ENCODE results near the gene TCEAL4. TPM values are rescaled to one million over a fixed set of nuclear protein-coding genes. Genes with fewer than 3 reads are reported as not detected.
A peak's percentile ranks its signal among the peaks of the same experiment; 100 is the strongest.

TCEAL4 gene
- total RNA-seq (10 to 100 TPM; 67.5 to 77.2 TPM), polyA plus RNA-seq (ENCODE audit: insufficient read length in 6 of 6) (100 to 1,000 TPM; 129 to 164 (median 143) TPM)
- long read RNA-seq, donor 1, transcript TCEAL4-206 (3 exons, 1,135 nt) = minor isoform, 6 of 175 reads
- long read RNA-seq, donor 1, transcript TCEAL4-212 (3 exons, 1,008 nt) = minor isoform, 12 of 175 reads
- long read RNA-seq, donor 1, transcript TCEAL4-208 (3 exons, 1,273 nt) = major isoform, 93 of 175 reads
- long read RNA-seq, donor 1, transcript TCEAL4-204 (2 exons, 891 nt) = minor isoform, 14 of 175 reads
- long read RNA-seq, donor 1, partial matches to known transcripts = 24 of 175 reads
- long read RNA-seq, donor 1, other reads (novel, unspliced or antisense) = 23 of 175 reads
- long read RNA-seq, donor 2, transcript TCEAL4-212 (3 exons, 1,008 nt) = minor isoform, 8 of 139 reads
- long read RNA-seq, donor 2, transcript TCEAL4-206 (3 exons, 1,135 nt) = minor isoform, 7 of 139 reads
- long read RNA-seq, donor 2, transcript TCEAL4-204 (2 exons, 891 nt) = minor isoform, 17 of 139 reads
- long read RNA-seq, donor 2, transcript TCEAL4-208 (3 exons, 1,273 nt) = major isoform, 95 of 139 reads
- long read RNA-seq, donor 2, partial matches to known transcripts = 0 of 139 reads
- long read RNA-seq, donor 2, other reads (novel, unspliced or antisense) = 7 of 139 reads
- long read RNA-seq, donor 3, transcript TCEAL4-212 (3 exons, 1,008 nt) = minor isoform, 6 of 91 reads
- long read RNA-seq, donor 3, transcript TCEAL4-208 (3 exons, 1,273 nt) = major isoform, 64 of 91 reads
- long read RNA-seq, donor 3, transcript TCEAL4-204 (2 exons, 891 nt) = minor isoform, 11 of 91 reads
- long read RNA-seq, donor 3, partial matches to known transcripts = 0 of 91 reads
- long read RNA-seq, donor 3, other reads (novel, unspliced or antisense) = 7 of 91 reads
- long read RNA-seq, donor 4, transcript TCEAL4-208 (3 exons, 1,273 nt) = major isoform, 57 of 77 reads
- long read RNA-seq, donor 4, partial matches to known transcripts = 0 of 77 reads
- long read RNA-seq, donor 4, other reads (novel, unspliced or antisense) = 9 of 77 reads
- long read RNA-seq, donor 5, transcript TCEAL4-208 (3 exons, 1,273 nt) = major isoform, 68 of 138 reads
- long read RNA-seq, donor 5, transcript TCEAL4-212 (3 exons, 1,008 nt) = minor isoform, 7 of 138 reads
- long read RNA-seq, donor 5, transcript TCEAL4-204 (2 exons, 891 nt) = minor isoform, 9 of 138 reads
- long read RNA-seq, donor 5, partial matches to known transcripts = 40 of 138 reads
- long read RNA-seq, donor 5, other reads (novel, unspliced or antisense) = 9 of 138 reads
- long read RNA-seq, donor 6, transcript TCEAL4-204 (2 exons, 891 nt) = minor isoform, 15 of 109 reads
- long read RNA-seq, donor 6, transcript TCEAL4-212 (3 exons, 1,008 nt) = minor isoform, 6 of 109 reads
- long read RNA-seq, donor 6, transcript TCEAL4-208 (3 exons, 1,273 nt) = major isoform, 82 of 109 reads
- long read RNA-seq, donor 6, partial matches to known transcripts = 0 of 109 reads
- long read RNA-seq, donor 6, other reads (novel, unspliced or antisense) = 0 of 109 reads
- long read RNA-seq, donor 7, transcript TCEAL4-208 (3 exons, 1,273 nt) = major isoform, 40 of 53 reads
- long read RNA-seq, donor 7, transcript TCEAL4-212 (3 exons, 1,008 nt) = minor isoform, 5 of 53 reads
- long read RNA-seq, donor 7, transcript TCEAL4-204 (2 exons, 891 nt) = minor isoform, 7 of 53 reads
- long read RNA-seq, donor 7, partial matches to known transcripts = 0 of 53 reads
- long read RNA-seq, donor 7, other reads (novel, unspliced or antisense) = 0 of 53 reads
- long read RNA-seq, donor 8, transcript TCEAL4-212 (3 exons, 1,008 nt) = minor isoform, 7 of 75 reads
- long read RNA-seq, donor 8, transcript TCEAL4-204 (2 exons, 891 nt) = minor isoform, 5 of 75 reads
- long read RNA-seq, donor 8, transcript TCEAL4-208 (3 exons, 1,273 nt) = major isoform, 49 of 75 reads
- long read RNA-seq, donor 8, partial matches to known transcripts = 8 of 75 reads
- long read RNA-seq, donor 8, other reads (novel, unspliced or antisense) = 0 of 75 reads
- long read RNA-seq, donor 9, partial matches to known transcripts = 0 of 1 reads
- long read RNA-seq, donor 9, other reads (novel, unspliced or antisense) = 0 of 1 reads
- long read RNA-seq, donor 10, transcript TCEAL4-208 (3 exons, 1,273 nt) = major isoform, 20 of 33 reads
- long read RNA-seq, donor 10, transcript TCEAL4-212 (3 exons, 1,008 nt) = minor isoform, 8 of 33 reads
- long read RNA-seq, donor 10, partial matches to known transcripts = 0 of 33 reads
- long read RNA-seq, donor 10, other reads (novel, unspliced or antisense) = 2 of 33 reads
- long read RNA-seq, donor 11, transcript TCEAL4-204 (2 exons, 891 nt) = minor isoform, 9 of 127 reads
- long read RNA-seq, donor 11, transcript TCEAL4-208 (3 exons, 1,273 nt) = major isoform, 95 of 127 reads
- long read RNA-seq, donor 11, transcript TCEAL4-212 (3 exons, 1,008 nt) = minor isoform, 10 of 127 reads
- long read RNA-seq, donor 11, partial matches to known transcripts = 0 of 127 reads
- long read RNA-seq, donor 11, other reads (novel, unspliced or antisense) = 8 of 127 reads
- long read RNA-seq, donor 12, transcript TCEAL4-204 (2 exons, 891 nt) = minor isoform, 9 of 72 reads
- long read RNA-seq, donor 12, transcript TCEAL4-208 (3 exons, 1,273 nt) = major isoform, 49 of 72 reads
- long read RNA-seq, donor 12, transcript TCEAL4-212 (3 exons, 1,008 nt) = minor isoform, 5 of 72 reads
- long read RNA-seq, donor 12, partial matches to known transcripts = 0 of 72 reads
- long read RNA-seq, donor 12, other reads (novel, unspliced or antisense) = 7 of 72 reads

DNA sequence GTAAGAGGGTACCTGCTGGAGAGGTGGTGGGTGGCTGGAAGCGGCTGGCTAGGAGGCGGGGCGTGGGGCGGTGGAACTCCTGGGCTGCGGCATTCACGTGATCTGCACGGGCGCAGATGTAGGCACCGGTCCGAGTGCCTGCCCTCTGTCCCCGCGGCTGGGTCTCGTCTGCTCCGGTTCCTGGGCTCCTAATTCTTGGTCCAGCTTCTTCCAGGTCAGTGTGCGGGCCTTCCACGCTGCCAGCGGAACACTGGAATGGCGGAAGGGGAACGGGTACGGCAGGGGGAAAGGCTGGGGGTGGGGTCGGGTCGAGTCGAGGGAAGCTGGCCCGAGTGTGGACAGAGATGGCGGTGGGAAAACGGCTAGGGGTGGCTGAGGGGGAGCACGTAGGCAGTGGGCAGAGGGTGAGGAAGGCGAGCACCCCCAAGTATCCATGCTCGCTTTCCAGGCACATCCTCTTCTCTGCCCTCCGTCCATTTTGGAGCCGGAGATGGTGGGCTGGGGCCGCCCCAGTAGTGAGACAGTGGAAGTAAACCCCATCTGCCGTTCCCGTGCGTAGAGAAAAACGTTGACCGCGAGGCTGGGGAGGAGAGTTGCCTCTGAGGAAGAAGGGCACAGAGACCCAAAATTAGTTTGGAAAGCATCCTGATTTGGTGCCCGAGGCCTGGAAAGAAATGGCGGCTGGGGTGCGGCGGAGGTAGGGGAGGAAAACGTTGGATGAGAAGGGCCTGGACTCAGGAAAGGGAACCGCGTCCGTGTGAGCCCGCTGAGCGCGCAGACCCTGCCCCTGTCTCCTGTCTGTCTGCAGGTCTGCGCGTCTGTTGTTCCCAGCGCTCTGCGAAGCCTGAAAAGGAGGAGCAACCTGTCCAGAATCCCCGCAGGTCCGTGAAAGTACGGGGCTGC lies at the start of gene TCEAL4:
TCEAL4 (plus strand) TSS at position 105 of the 903 bp plus-strand sequence. CDS start 1,161 bp downstream, outside the sequence.
- no peaks in the 10 kb centered on the region for H3K27me3 ChIP-seq
- H3K27ac ChIP-seq = peak within 1 kb of the TSS; percentile 61 to 78
- intact Hi-C loops (cut with DNase I) = no loop called here
- peak in 3 of 4 donors; percentile 58 to 87 (median 60) for DNase-seq
- peak; percentile 96 for ATAC-seq
- TF ChIP-seq CTCF (IDR thresholded peaks at IDR 0.05) = no peak
- H3K9me3 ChIP-seq = no peaks in the 10 kb centered on the region
- H3K4me3 ChIP-seq = peak within 1 kb of the TSS; percentile 54
- H3K36me3 ChIP-seq = no peaks in the 10 kb centered on the region
- H3K4me1 ChIP-seq = no peaks in the 10 kb centered on the region

DNA sequence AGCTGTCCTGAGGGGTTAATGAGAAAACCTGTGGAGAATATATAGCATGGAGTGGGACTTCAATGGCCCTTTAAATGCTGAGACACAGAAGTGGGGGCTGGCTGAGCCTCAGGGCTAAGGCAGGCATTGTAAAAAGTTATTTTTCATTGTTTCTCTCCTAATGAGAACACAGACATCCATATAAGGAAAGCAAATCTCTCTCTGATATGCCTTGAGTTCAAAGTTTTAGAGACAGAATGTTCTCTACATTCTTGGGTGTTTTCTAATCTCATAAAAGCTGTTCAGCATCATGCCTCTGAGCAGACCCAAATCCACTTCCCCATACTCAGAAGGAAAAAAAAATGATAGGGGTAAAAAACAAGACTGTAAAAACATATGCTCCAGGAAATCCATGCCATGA lies 49.2 kb upstream of the TCEAL4 start:
- H3K27ac ChIP-seq = peak overlapping the region in 1 of 2 donors; percentile 24
- DNase-seq (no peak), ATAC-seq (no peak)
- H3K4me3 ChIP-seq = no peak overlapping the region
- TF ChIP-seq CTCF (IDR thresholded peaks at IDR 0.05) = no peak
- intact Hi-C loops (cut with DNase I) = loop anchor here in 1 of 2 donors (10.0 kb wide), 1 partner anchor 149 kb away; the partner anchor contains the start of gene MORF4L2
- no peaks in the 10 kb centered on the region for H3K36me3 ChIP-seq
- H3K27me3 ChIP-seq = peaks cover 0 to 3% of the 10 kb centered on the region in 2 donors
- no peaks in the 10 kb centered on the region for H3K4me1 ChIP-seq
- H3K9me3 ChIP-seq = no peaks in the 10 kb centered on the region

DNA sequence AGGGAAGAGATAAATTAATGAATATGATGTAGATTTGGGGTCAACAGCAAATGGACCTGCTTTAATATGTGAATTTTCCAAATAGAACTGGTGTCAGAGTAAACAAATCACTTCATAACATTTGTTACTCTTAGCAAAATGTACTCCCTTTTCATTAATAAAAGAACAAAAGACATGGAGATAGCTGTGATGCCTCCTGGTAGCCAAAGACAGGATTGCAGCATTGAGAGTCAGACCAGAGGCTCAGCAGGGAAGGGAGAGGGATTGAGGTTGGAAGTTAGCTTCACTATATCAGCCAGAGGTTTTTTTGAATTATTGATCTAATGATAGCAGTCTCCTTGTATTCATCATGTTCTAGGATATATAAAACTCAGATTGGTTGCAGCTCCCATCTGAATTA lies 48.6 kb upstream of the TCEAL4 start:
- H3K27ac ChIP-seq = peak overlapping the region in 1 of 2 donors; percentile 24
- DNase-seq (no peak), ATAC-seq (no peak)
- H3K4me3 ChIP-seq = no peak overlapping the region
- H3K36me3 ChIP-seq = no peaks in the 10 kb centered on the region
- no peaks in the 10 kb centered on the region for H3K9me3 ChIP-seq
- TF ChIP-seq CTCF (IDR thresholded peaks at IDR 0.05) = no peak
- intact Hi-C loops (cut with DNase I) = loop anchor here in 1 of 2 donors (10.0 kb wide), 1 partner anchor 148 kb away; the partner anchor contains the start of gene MORF4L2
- H3K27me3 ChIP-seq = peaks cover 0 to 3% of the 10 kb centered on the region in 2 donors
- H3K4me1 ChIP-seq = no peaks in the 10 kb centered on the region
